Measurements from ENCODE around the gene P2RY1.

The P2RY1 gene

DNA sequence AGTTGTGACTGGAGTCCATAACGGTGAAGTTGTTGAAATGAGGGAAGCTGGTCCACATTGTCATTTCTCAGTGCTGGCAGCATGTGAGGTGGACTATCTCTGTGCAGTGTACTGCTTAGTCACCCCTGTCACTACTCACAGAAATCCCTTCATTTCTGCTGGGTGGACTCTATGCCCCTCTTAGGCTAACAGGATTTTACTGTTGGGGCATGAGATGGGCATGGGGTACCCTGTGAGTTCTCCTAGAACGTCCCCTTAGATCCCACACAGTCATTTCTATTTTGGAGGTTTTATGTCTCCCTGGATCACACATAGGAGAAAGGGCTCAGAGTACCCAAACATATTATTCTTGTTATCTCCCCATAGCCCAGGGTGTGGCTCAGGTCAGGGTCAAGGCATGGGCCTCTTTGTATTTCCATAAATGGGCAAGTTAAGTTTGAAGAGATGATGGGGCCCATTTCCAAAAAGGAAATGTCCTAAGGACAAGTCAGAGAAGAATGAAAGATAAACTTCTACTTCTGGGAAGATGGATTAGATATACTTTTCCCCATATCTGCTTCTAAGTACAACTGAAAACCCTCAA, 15.2 kb downstream of the P2RY1 start:
- POLR2A ChIA-PET, result no interaction called here
- H3K4me1 ChIP-seq (ENCODE audit: control insufficient read depth, insufficient read depth, low read length), result no peaks in the 10 kb centered on the region
- H3K36me3 ChIP-seq (ENCODE audit: control insufficient read depth in 2 of 2, insufficient read depth in 1 of 2, low read length in 2 of 2), result no peaks in the 10 kb centered on the region
- H3K27ac ChIP-seq (ENCODE audit: extremely low read depth, low read depth, low read length), result no peak overlapping the region
- CTCF ChIA-PET, result no interaction called here
- TF ChIP-seq MYNN (tag by site-specific recombination; IDR thresholded peaks at IDR 0.05; ENCODE audit: borderline replicate concordance) (no peak), ZNF664 (tag by site-specific recombination; IDR thresholded peaks at IDR 0.05) (no peak), MEIS1 (CRISPR knock-in tag; IDR thresholded peaks at IDR 0.05; ENCODE audit: borderline replicate concordance) (no peak), ZNF768 (tag by site-specific recombination; IDR thresholded peaks at IDR 0.05) (no peak), GFI1B (tag by site-specific recombination; IDR thresholded peaks at IDR 0.05) (no peak)
- H3K9me3 ChIP-seq (ENCODE audit: control insufficient read depth, insufficient read depth, low read depth, low read length), result no peaks in the 10 kb centered on the region
- H3K4me3 ChIP-seq (ENCODE audit: low read depth, low read length), result no peak overlapping the region

GRCh38 chr3:152853196-152853595, 18.3 kb downstream of the P2RY1 start:
- no peak for TF ChIP-seq ZNF391 (tag by site-specific recombination; IDR thresholded peaks at IDR 0.05; ENCODE audit: borderline replicate concordance, low read depth)
- no peak for TF ChIP-seq GLI2 (tag by site-specific recombination; IDR thresholded peaks at IDR 0.05; ENCODE audit: borderline replicate concordance, low read depth)
- TF ChIP-seq SETDB1 (IDR thresholded peaks at IDR 0.05; ENCODE audit: insufficient read length, low read length), result no peak
- no peak for TF ChIP-seq SP2 (tag by site-specific recombination; IDR thresholded peaks at IDR 0.05)
- no peak for TF ChIP-seq ZNF449 (tag by site-specific recombination; IDR thresholded peaks at IDR 0.05)
- no peak for TF ChIP-seq ZBTB21 (tag by site-specific recombination; IDR thresholded peaks at IDR 0.05)
- no peak for TF ChIP-seq ZNF266 (tag by site-specific recombination; IDR thresholded peaks at IDR 0.05; ENCODE audit: low read depth)
- TF ChIP-seq ZNF571 (tag by site-specific recombination; IDR thresholded peaks at IDR 0.05), result no peak
- TF ChIP-seq BCL11B (tag by site-specific recombination; IDR thresholded peaks at IDR 0.05; ENCODE audit: low read depth), result no peak
- Histone ChIP-seq H3K4me3 (ENCODE audit: low read depth, low read length) (no peak overlapping the region), H3K27ac (ENCODE audit: extremely low read depth, low read depth, low read length) (no peak overlapping the region), H3K4me1 (ENCODE audit: control insufficient read depth, insufficient read depth, low read length) (no peaks in the 10 kb centered on the region), H3K9me3 (ENCODE audit: control insufficient read depth, insufficient read depth, low read depth, low read length) (no peaks in the 10 kb centered on the region), H3K36me3 (ENCODE audit: control insufficient read depth in 2 of 2, insufficient read depth in 1 of 2, low read length in 2 of 2) (no peaks in the 10 kb centered on the region)
- CTCF ChIA-PET, result no interaction called here
- POLR2A ChIA-PET, result no interaction called here

- ChIA-PET CTCF (no interaction called here), POLR2A (no interaction called here)
- Histone ChIP-seq H3K4me1 (ENCODE audit: control insufficient read depth, insufficient read depth, low read length) (no peaks in the 10 kb centered on the region), H3K4me3 (ENCODE audit: low read depth, low read length) (no peak overlapping the region), H3K27ac (ENCODE audit: extremely low read depth, low read depth, low read length) (no peak overlapping the region), H3K9me3 (ENCODE audit: control insufficient read depth, insufficient read depth, low read depth, low read length) (no peaks in the 10 kb centered on the region), H3K36me3 (ENCODE audit: control insufficient read depth in 2 of 2, insufficient read depth in 1 of 2, low read length in 2 of 2) (no peaks in the 10 kb centered on the region)
- TF ChIP-seq KLF7 (tag by site-specific recombination; IDR thresholded peaks at IDR 0.05; ENCODE audit: borderline replicate concordance) (no peak), HIC1 (tag by site-specific recombination; IDR thresholded peaks at IDR 0.05) (no peak), ZNF335 (tag by site-specific recombination; conservative IDR thresholded peaks at IDR 0.05) (no peak), ZEB2 (tag by site-specific recombination; IDR thresholded peaks at IDR 0.05) (no peak), ZNF302 (tag by site-specific recombination; IDR thresholded peaks at IDR 0.05; ENCODE audit: low read depth) (no peak), ZNF785 (tag by site-specific recombination; IDR thresholded peaks at IDR 0.05) (no peak), ZNF707 (tag by site-specific recombination; IDR thresholded peaks at IDR 0.05) (no peak), ZSCAN30 (tag by site-specific recombination; IDR thresholded peaks at IDR 0.05) (no peak), ZBTB17 (tag by site-specific recombination; IDR thresholded peaks at IDR 0.05) (no peak), ZNF48 (tag by site-specific recombination; IDR thresholded peaks at IDR 0.05) (no peak), ZNF624 (tag by site-specific recombination; IDR thresholded peaks at IDR 0.05) (no peak), ZNF280C (tag by site-specific recombination; IDR thresholded peaks at IDR 0.05) (no peak)
- TF ChIP-seq, protein P1, sequence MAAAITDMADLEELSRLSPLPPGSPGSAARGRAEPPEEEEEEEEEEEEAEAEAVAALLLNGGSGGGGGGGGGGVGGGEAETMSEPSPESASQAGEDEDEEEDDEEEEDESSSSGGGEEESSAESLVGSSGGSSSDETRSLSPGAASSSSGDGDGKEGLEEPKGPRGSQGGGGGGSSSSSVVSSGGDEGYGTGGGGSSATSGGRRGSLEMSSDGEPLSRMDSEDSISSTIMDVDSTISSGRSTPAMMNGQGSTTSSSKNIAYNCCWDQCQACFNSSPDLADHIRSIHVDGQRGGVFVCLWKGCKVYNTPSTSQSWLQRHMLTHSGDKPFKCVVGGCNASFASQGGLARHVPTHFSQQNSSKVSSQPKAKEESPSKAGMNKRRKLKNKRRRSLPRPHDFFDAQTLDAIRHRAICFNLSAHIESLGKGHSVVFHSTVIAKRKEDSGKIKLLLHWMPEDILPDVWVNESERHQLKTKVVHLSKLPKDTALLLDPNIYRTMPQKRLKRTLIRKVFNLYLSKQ (tag by site-specific recombination; IDR thresholded peaks at IDR 0.05; ENCODE audit: borderline replicate concordance), result no peak
Measured at GRCh38 chr3:152857082-152857481, 22.2 kb downstream of the P2RY1 start.
